HG03565 (cell line): Measurements from ENCODE around the gene TBC1D22A.
A peak's percentile ranks its signal among the peaks of the same experiment; 100 is the strongest.
"Not testable (repeated sequence)": the region's sequence is repeated elsewhere in the genome, so short reads cannot be mapped to it uniquely, and the experiment has no call there.

Experiments used
- ATAC-seq: cut with Tn5 transposase; IDR thresholded peaks from one replicate; pipeline ENCODE4 v1.9.1; 2021; ENCODE audit warnings: mild to moderate bottlenecking, moderate library complexity; ENCODE audit not compliant: unreplicated experiment

TBC1D22A gene

DNA sequence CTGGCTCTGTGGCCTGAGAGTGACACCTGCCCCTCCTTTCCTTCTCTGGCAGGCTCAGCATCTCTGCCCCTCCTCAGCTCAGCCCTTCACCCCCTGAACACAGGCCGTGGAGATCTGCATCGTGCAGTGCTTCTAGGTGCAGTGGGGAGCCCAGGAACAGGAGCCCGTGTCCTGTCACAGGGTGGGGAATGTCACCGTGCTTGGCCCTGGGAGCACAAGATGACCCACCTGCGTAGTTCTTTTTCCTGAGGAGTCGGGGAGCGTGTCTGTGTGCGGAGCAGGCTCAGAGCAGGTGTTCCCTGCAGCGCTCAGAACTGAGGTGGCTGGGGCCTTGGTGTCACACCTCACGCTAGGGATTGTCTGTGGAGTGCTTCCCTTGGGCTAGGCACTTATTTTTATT is 10.6 kb downstream of the TBC1D22A start:
- ATAC-seq, result no peak

GRCh38 chr22:46774253-46774979 is 12.0 kb downstream of the TBC1D22A start:
- peak; percentile 16 for ATAC-seq

- ATAC-seq, result no peak
Measured at GRCh38 chr22:46774980-46775849, 12.8 kb downstream of the TBC1D22A start.

- no peak for ATAC-seq
Measured at GRCh38 chr22:46775850-46776826, 13.7 kb downstream of the TBC1D22A start.

DNA sequence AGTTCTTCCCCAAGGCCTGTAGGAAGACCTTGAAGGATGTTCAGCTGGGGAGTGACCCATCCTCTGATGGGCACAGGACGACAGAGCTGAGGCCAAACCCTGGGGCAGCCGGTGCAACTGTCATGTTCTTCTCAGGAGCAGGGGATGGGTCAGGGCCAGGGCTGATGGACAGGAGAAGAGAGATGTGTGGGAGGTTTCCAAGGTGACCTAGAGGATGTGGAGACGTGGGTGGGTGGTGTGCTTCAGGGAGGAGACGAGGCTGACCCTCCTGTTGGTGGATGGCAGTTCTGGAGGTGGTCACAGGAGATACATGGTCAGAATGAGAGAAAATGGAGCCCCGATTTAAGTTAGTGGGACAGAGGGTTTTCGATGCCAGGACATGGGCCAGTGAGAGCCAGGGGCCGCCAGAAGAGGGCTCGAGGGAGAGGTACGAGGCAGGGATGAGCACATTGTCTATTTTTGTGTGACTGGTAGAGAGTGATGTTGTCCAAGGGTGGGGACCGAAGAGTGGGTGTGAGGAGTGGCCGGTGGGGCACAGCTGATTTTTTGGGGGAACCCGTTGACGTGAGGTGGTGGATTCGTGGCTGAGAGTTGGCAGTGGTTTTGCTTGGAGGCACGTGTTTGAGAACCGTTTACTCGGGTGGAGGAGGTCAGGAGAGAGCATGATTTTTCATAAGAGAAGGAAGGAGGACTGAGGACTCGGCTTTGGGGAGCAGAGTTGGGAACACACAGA is 14.6 kb downstream of the TBC1D22A start:
- ATAC-seq, result no peak

GRCh38 chr22:46777609-46777970 is 15.1 kb downstream of the TBC1D22A start:
- ATAC-seq, result no peak

- ATAC-seq, result no peak
Measured at GRCh38 chr22:46779023-46779422, 16.6 kb downstream of the TBC1D22A start.

- ATAC-seq, result no peak
Measured at GRCh38 chr22:46779651-46780050, 17.2 kb downstream of the TBC1D22A start.

- no peak for ATAC-seq
Measured at GRCh38 chr22:46780453-46780852, 18.0 kb downstream of the TBC1D22A start.

DNA sequence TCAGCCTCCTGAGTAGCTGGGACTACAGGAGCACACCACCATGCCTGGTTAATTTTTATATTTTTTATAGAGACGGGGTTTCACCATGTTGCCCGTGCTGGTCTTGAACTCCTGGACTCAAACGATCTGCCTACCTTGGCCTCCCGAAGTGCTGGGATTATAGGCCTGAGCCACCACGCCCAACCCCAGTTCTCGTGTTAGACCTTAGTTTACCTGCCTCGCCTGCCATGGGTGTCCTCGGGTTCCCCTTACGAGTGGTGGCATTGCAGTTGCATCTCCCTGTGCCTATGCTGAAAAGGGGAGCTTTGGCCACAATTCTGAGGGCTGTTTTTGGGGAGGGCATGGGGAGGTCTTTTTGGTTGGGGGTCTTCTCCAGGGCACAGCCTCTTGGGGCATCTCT is 18.8 kb downstream of the TBC1D22A start:
- no peak for ATAC-seq

GRCh38 chr22:46782200-46782599 is 19.8 kb downstream of the TBC1D22A start:
- not testable (repeated sequence) for ATAC-seq

GRCh38 chr22:46783721-46784120 is 21.3 kb downstream of the TBC1D22A start:
- no peak for ATAC-seq

GRCh38 chr22:46788441-46789172 is 26.2 kb downstream of the TBC1D22A start:
- ATAC-seq, result no peak

DNA sequence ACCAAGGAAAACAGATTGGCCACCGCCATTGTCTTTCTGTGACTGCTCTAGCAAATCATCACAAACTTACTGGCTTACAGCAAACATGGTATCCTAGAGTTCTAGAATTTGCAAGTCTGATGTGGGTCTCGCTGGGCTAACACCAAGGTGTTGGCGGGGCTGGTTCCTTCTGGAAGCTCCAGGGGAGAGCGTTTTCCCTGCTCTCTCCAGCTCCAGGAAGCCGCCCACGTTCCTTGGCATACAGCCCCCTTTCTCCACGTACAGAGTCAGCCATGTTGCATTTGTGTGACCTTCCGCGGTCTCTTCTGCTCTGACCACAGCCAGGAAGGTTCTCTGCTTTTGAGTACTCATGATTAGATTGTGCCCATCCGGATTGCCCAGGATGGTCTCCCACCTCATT is 27.5 kb downstream of the TBC1D22A start:
- ATAC-seq, result no peak

DNA sequence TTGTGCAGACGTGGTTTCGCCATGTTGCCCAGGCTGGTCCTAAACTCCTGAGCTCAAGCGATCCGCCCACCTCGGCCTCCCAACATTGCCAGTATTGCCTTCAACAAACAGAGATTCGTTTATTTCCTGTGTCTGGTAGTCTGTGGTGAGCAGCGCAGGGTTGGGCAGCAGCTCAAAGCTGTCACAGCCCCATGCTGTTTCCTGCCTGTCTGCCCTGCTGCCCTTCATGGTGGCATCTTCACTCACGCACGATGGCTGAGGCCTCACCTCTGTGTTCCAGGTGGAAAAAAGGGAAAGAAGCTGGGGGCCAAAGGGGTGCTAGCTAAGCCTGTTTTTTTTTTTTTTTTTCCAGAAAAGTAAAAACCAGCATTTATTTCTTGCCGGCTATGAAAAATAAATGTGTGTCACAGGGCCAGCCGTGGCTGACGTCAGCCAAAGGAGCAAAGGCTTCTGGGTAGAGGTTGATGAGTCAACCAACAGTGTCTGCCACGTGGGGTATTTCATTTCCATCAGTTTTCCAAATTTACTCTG is 28.8 kb downstream of the TBC1D22A start:
- ATAC-seq, result no peak

DNA sequence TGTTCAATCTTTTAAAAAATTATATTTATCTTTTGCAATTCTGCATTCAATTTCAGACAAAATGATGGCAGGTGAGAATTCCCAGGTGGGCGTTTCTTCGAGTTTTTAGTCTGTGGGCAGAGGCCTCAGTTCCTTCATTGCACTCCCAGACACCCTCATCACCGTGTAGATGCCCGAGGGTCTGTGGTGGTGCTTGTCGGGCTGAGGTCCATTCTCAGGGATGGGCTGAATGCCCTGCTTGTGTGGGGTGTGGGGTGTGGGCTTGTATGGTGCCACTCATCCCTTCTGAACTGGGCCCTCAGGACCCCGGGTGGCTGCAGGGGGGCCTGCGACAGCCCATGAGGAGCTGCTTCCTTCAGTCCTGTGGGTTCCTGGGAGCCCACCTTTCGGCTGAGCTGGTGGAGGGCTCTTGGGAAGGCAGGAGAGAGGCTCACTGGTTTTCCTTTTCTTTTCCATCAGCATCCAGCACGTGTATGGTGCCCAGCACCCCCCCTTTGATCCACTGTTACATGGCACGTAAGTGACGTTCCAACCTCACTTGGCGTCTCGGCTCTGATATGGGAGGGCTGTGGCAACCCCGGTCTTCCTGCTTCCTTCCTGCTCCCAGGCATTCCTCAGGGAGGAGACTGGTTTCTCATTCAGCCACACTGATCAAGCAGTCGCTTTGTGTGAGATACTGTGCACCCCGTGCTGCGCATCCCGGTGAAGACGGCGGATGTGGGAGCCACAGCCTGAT is 29.8 kb downstream of the TBC1D22A start:
- ATAC-seq, result no peak

GRCh38 chr22:46792841-46793261 is 30.4 kb downstream of the TBC1D22A start:
- ATAC-seq, result no peak

DNA sequence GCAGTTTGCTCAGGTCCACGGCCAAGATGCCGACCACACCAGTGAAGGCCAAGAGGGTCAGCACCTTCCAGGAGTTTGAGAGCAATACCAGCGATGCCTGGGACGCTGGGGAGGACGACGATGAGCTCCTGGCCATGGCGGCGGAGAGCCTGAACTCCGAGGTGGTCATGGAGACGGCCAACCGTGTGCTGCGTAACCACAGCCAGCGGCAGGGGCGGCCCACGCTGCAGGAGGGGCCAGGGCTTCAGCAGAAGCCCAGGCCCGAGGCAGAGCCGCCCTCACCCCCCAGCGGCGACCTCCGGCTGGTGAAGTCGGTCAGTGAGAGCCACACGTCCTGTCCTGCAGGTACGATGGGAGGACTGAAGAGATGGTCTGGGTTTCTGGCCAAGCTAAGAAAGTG is 31.0 kb downstream of the TBC1D22A start:
- no peak for ATAC-seq

DNA sequence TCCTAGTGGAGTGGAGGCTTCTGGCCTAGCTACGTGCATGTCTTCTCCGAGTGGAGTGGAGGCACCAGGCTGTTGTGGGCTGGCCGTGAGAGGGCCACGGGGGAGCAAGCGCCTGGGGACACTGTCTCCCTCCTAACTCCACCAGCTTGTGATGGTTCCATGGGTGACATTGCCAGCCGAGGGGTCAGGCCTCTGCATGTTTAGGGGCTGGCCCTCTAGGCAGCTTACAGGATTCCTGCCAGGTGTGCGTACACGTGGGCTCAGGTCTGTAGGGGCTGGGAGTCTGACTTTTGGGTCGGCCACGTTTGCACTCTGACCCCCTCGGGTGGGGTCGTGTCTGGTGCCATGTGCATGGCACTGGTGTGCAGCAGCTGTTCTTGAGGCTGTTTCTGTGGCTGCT is 31.6 kb downstream of the TBC1D22A start:
- no peak for ATAC-seq
